HepG2 (cell line): ENCODE results near the gene ST13. TPM values are rescaled to one million over a fixed set of nuclear protein-coding genes. Genes with fewer than 3 reads are reported as not detected.

Experiments used
- ASH2L ChIP-seq: fragments of 300-600, 200-600 bp; sonication (generic); IDR thresholded peaks from 2 replicates; pipeline ENCODE4 v1.7.0; 2017; ENCODE audit warnings: low read depth, mild to moderate bottlenecking, moderate library complexity, mixed read lengths, low read length; ENCODE audit not compliant: insufficient read length
- FOXK2 ChIP-seq: fragments of 450-650 bp; IDR thresholded peaks from 2 replicates; pipeline ENCODE4 v1.6.1; 2016
- IRF2 ChIP-seq: IDR thresholded peaks from 2 replicates; pipeline ENCODE4 v1.6.1; 2018; ENCODE audit warnings: missing genetic modification reagents, missing compliant biosample characterization
- KDM4B ChIP-seq: sonication (generic); formaldehyde crosslinking; IDR thresholded peaks from 2 replicates; pipeline ENCODE4 v1.4.0; 2020; ENCODE audit warnings: missing genetic modification reagents
- KLF13 ChIP-seq: sonication (generic); formaldehyde crosslinking; IDR thresholded peaks from 2 replicates; pipeline ENCODE4 v1.4.0; 2020; ENCODE audit warnings: mild to moderate bottlenecking, missing genetic modification reagents
- MAFG ChIP-seq: sonication (generic); formaldehyde crosslinking; IDR thresholded peaks from 2 replicates; pipeline ENCODE4 v1.5.1; 2020; ENCODE audit warnings: mild to moderate bottlenecking, missing genetic modification reagents
- MEF2D ChIP-seq: sonication (generic); formaldehyde crosslinking; IDR thresholded peaks from 2 replicates; pipeline ENCODE4 v1.5.1; 2020; ENCODE audit warnings: mild to moderate bottlenecking, missing genetic modification reagents
- MTF1 ChIP-seq: sonication (generic); formaldehyde crosslinking; IDR thresholded peaks from 2 replicates; pipeline ENCODE4 v1.5.0; 2020; ENCODE audit warnings: missing genetic modification reagents
- PAX8 ChIP-seq: sonication (generic); formaldehyde crosslinking; IDR thresholded peaks from 2 replicates; pipeline ENCODE4 v1.8.0; 2022; ENCODE audit warnings: mild to moderate bottlenecking, missing genetic modification reagents, borderline replicate concordance
- POLR2AphosphoS2 ChIP-seq: IDR thresholded peaks from 2 replicates; pipeline ENCODE4 v1.6.1; 2011; ENCODE audit warnings: low read depth, low read length, improper control_type of control experiment
- RFX1 ChIP-seq: fragments of 450-650 bp; IDR thresholded peaks from 2 replicates; pipeline ENCODE4 v1.6.1; 2017
- RFX3 ChIP-seq: IDR thresholded peaks from 2 replicates; pipeline ENCODE4 v1.6.1; 2016; ENCODE audit warnings: missing biosample characterization, missing genetic modification reagents
- RFXAP ChIP-seq: sonication (generic); formaldehyde crosslinking; IDR thresholded peaks from 2 replicates; pipeline ENCODE4 v1.4.0; 2020; ENCODE audit warnings: missing genetic modification reagents, borderline replicate concordance
- SP4 ChIP-seq: sonication (generic); formaldehyde crosslinking; IDR thresholded peaks from 2 replicates; pipeline ENCODE4 v1.8.1; 2023; ENCODE audit warnings: mild to moderate bottlenecking, missing genetic modification reagents
- YEATS4 ChIP-seq: sonication (generic); formaldehyde crosslinking; IDR thresholded peaks from 2 replicates; pipeline ENCODE4 v1.4.0; 2020; ENCODE audit warnings: missing genetic modification reagents, borderline replicate concordance
- ZNF124 ChIP-seq: sonication (generic); formaldehyde crosslinking; IDR thresholded peaks from 2 replicates; pipeline ENCODE4 v1.4.0; 2020; ENCODE audit warnings: missing genetic modification reagents
- ZNF431 ChIP-seq: sonication (generic); formaldehyde crosslinking; IDR thresholded peaks from 2 replicates; pipeline ENCODE4 v1.9.0; 2022; ENCODE audit warnings: missing genetic modification reagents, low read depth, mild to moderate bottlenecking, borderline replicate concordance
- ZNF639 ChIP-seq: conservative IDR thresholded peaks from 2 replicates; pipeline ENCODE4 v1.6.1; 2018; ENCODE audit warnings: missing genetic modification reagents
- ZNF790 ChIP-seq: sonication (generic); formaldehyde crosslinking; IDR thresholded peaks from 2 replicates; pipeline ENCODE4 v1.8.0; 2022; ENCODE audit warnings: missing genetic modification reagents, mild to moderate bottlenecking, borderline replicate concordance
- ZNF792 ChIP-seq: IDR thresholded peaks from 2 replicates; pipeline ENCODE4 v1.6.1; 2016
- ZNF816 ChIP-seq: sonication (generic); formaldehyde crosslinking; IDR thresholded peaks from 2 replicates; pipeline ENCODE4 v1.8.0; 2022; ENCODE audit warnings: missing genetic modification reagents, mild to moderate bottlenecking, borderline replicate concordance
- ZSCAN31 ChIP-seq: sonication (generic); formaldehyde crosslinking; IDR thresholded peaks from 2 replicates; pipeline ENCODE4 v1.5.0; 2020; ENCODE audit warnings: low read depth, mild to moderate bottlenecking, missing genetic modification reagents
- polyA plus RNA-seq, 8 experiments: library from polyadenylated mRNA; depleted of rRNA in 3 of 8; stranded (reverse) in 7 of 8; unstranded in 1 of 8; fragments of >200 nt; fragmentation: Illumina TruSeq in 4 of 8; extraction: Trizol in 4 of 8; gene quantifications; 2 replicates each; pipeline versions ENCODE4 v1.2.1 to v1.2.3, GENCODE V29; 2011 to 2016; ENCODE audit warnings: low read depth in 4 of 8, missing spikeins in 1 of 8, mixed read lengths in 1 of 8; ENCODE audit not compliant: insufficient read depth in 1 of 8
- total RNA-seq, 5 experiments: library from RNA; depleted of rRNA; stranded (reverse); fragments of >200 nt; fragmentation: Illumina TruSeq; extraction: Trizol; gene quantifications; 2 replicates each; pipeline ENCODE4 v1.2.3, GENCODE V29; 2016; ENCODE audit warnings: low read depth in 1 of 5
- TF ChIP-seq, protein P1 (sequence below): sonication (generic); formaldehyde crosslinking; IDR thresholded peaks from 2 replicates; pipeline ENCODE4 v1.8.0; 2022; ENCODE audit warnings: missing genetic modification reagents, low read depth, mild to moderate bottlenecking, borderline replicate concordance
- TF ChIP-seq, protein P2 (sequence below), 2 experiments: sonication (generic) in 1 of 2; formaldehyde crosslinking in 1 of 2; IDR thresholded peaks; 2 replicates each; pipeline versions ENCODE4 v1.4.0 to v1.6.1; 2016 to 2020; ENCODE audit warnings: borderline replicate concordance in 1 of 2, low read depth in 1 of 2, mild to moderate bottlenecking in 1 of 2, missing genetic modification reagents in 1 of 2

Gene ST13
- total and polyA plus RNA-seq, 2 of the 13 experiments (the other 11 are each of a cell fraction or from before 2014, with no cell fraction given): 110 to 274 TPM

DNA sequence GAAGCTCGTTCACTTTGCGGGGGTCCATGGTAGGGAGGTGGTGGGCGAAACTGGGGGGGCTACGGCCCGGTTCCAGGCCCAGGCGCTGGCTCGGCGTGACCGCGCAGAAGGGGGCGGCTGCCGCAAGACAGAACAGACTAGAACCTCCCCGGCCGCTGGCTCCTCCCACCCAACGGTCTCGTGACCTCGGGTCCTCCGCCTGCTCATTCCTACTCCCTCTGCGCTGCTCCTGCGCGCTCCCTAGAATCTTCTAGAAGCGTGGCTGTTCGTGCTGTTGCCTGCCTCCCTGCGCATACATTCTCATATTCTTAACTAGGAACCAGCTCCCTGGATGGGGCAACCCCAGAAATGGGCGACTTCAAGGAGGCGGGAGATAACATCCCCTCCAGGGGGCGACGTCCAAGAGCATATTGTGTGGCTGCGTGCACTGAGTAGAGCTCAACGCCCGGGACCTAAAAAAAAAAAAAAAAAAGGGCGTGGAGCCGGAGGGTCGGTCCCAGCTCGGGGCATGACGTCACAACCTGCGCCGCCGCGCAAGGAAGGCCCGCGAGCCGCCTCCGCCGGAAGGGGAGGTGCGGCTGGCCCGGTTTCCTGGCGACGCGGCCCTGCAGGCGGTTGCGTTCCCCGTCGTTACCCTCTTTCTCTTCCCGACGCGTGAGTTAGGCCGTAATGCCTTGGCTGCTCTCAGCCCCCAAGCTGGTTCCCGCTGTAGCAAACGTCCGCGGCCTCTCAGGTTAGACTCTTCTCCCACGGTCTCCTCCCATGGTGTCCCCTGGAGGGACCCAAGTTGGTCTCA lies at the start of gene ST13, which contains the start of gene XPNPEP3 (continued):
- TF ChIP-seq, protein P1, sequence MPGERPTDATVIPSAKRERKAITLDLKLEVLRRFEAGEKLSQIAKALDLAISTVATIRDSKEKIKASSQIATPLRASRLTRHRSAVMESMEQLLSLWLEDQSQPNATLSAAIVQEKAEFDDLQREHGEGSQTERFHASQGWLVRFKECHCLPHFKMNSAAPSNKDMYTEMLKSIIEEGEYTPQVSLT (CRISPR knock-in tag): no peak
- 0 out of 2 replicates have a peak, but pooled peaks have one; percentile 85 for TF ChIP-seq PAX8 (CRISPR knock-in tag)
- TF ChIP-seq ZNF124: peak; percentile 16; the same call in 1 of the 2 replicates
- TF ChIP-seq POLR2AphosphoS2: no peak
- TF ChIP-seq, protein P2, sequence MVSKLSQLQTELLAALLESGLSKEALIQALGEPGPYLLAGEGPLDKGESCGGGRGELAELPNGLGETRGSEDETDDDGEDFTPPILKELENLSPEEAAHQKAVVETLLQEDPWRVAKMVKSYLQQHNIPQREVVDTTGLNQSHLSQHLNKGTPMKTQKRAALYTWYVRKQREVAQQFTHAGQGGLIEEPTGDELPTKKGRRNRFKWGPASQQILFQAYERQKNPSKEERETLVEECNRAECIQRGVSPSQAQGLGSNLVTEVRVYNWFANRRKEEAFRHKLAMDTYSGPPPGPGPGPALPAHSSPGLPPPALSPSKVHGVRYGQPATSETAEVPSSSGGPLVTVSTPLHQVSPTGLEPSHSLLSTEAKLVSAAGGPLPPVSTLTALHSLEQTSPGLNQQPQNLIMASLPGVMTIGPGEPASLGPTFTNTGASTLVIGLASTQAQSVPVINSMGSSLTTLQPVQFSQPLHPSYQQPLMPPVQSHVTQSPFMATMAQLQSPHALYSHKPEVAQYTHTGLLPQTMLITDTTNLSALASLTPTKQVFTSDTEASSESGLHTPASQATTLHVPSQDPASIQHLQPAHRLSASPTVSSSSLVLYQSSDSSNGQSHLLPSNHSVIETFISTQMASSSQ (IDR thresholded peaks at IDR 0.05; ENCODE audit: low read depth): no peak
- TF ChIP-seq, protein P2 (CRISPR knock-in tag; IDR thresholded peaks at IDR 0.05; ENCODE audit: borderline replicate concordance): no peak; the same call in 1 of the 2 replicates
- no peak; the same call in 1 of the 2 replicates for TF ChIP-seq ZNF816 (CRISPR knock-in tag)
- peak; percentile 65; the same call in 1 of the 2 replicates for TF ChIP-seq RFX1
- TF ChIP-seq YEATS4 (CRISPR knock-in tag): peak; percentile 93
- TF ChIP-seq MAFG: no peak
- TF ChIP-seq ASH2L: peak; percentile 84
- no peak; the same call in 1 of the 2 replicates for TF ChIP-seq RFXAP
- TF ChIP-seq KLF13 (CRISPR knock-in tag): no peak
- TF ChIP-seq SP4 (CRISPR knock-in tag): peak; percentile 79
- TF ChIP-seq ZNF790 (CRISPR knock-in tag): peak; percentile 27; the same call in 1 of the 2 replicates
- TF ChIP-seq ZNF639 (CRISPR knock-in tag): no peak; the same call in 1 of the 2 replicates
- TF ChIP-seq KDM4B (CRISPR knock-in tag): peak; percentile 42; the same call in 1 of the 2 replicates
- TF ChIP-seq ZSCAN31 (CRISPR knock-in tag): peak; percentile 70; the same call in 1 of the 2 replicates
- no peak for TF ChIP-seq FOXK2
- TF ChIP-seq ZNF792 (CRISPR knock-in tag): peak; percentile 27; the same call in 1 of the 2 replicates
- no peak; the same call in 1 of the 2 replicates for TF ChIP-seq MTF1
- peak; percentile 58 for TF ChIP-seq RFX3 (CRISPR knock-in tag)
- no peak for TF ChIP-seq IRF2 (CRISPR knock-in tag)
- peak; percentile 80; the same call in 1 of the 2 replicates for TF ChIP-seq MEF2D
- TF ChIP-seq ZNF431 (CRISPR knock-in tag): no peak
